Left renal cortex interstitium (tissue), 4 donors: ENCODE results near the gene ABHD4. TPM values are rescaled to one million over a fixed set of nuclear protein-coding genes. Genes with fewer than 3 reads are reported as not detected.
"Not testable (repeated sequence)": the region's sequence is repeated elsewhere in the genome, so short reads cannot be mapped to it uniquely, and the experiment has no call there.

Source experiments
- DNase-seq, 4 donors: peaks; one replicate each; pipeline ENCODE4 v3.0.0-alpha.2; 2013; ENCODE audit warnings: low read depth in 4 of 4, low spot score in 2 of 4, missing footprints in 1 of 4
- polyA plus RNA-seq, 4 donors: library from polyadenylated mRNA; unstranded; fragments of 120-200 nt; gene quantifications; one replicate each; pipeline ENCODE4 v1.2.1, GENCODE V29; 2013; ENCODE audit not compliant: insufficient read length in 4 of 4

Gene ABHD4
- polyA plus RNA-seq, 4 donors = 40.7 to 57.2 (median 50.8) TPM

DNA sequence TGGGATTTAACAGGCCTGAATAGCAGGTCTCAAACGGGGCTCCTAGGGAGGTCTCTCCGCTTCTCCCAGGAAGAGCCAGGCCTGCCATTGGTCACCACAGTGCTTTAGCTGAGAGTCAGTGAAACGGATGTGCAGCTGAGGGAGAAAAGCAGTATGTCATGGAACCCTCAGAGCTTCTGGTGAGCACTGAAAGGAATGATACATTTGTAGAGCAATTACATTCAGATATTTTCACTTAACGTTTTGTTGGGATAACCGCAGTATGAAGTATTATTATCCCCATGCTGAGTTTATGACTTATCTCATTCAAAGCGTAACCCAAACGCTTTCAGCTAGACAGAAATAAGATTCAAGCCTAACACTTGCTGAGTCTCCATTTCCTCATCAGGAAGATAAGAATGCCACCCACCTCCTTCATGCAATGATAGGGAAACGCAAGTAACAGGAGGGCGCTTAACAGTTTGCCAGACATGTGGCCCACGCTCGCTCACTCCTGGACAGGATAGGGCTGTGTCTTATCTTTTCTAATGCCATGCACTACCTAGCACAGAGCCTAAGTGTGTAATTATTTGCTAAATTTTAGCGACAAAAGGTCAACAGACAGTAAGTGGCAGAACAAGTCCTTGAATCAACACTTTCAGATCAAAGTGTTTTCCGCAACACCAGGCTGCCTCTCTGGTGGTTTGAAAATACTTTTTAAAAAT lies 37.3 kb upstream of the ABHD4 start:
- no peak for DNase-seq

DNA sequence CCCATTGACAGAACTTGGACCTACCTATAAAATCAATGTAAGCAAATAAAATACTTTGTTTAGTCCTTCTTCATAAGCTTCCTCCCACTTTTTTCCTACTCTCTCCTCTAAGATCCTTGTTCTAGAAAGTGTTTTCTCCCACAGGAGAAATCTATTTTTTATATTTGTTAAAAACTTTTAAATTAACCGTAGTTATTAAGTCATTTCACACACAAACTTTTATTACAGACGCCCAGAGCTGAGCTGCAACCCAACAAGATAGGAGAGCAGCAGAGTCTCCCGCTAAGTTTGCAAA lies 36.8 kb upstream of the ABHD4 start:
- no peak for DNase-seq

DNA sequence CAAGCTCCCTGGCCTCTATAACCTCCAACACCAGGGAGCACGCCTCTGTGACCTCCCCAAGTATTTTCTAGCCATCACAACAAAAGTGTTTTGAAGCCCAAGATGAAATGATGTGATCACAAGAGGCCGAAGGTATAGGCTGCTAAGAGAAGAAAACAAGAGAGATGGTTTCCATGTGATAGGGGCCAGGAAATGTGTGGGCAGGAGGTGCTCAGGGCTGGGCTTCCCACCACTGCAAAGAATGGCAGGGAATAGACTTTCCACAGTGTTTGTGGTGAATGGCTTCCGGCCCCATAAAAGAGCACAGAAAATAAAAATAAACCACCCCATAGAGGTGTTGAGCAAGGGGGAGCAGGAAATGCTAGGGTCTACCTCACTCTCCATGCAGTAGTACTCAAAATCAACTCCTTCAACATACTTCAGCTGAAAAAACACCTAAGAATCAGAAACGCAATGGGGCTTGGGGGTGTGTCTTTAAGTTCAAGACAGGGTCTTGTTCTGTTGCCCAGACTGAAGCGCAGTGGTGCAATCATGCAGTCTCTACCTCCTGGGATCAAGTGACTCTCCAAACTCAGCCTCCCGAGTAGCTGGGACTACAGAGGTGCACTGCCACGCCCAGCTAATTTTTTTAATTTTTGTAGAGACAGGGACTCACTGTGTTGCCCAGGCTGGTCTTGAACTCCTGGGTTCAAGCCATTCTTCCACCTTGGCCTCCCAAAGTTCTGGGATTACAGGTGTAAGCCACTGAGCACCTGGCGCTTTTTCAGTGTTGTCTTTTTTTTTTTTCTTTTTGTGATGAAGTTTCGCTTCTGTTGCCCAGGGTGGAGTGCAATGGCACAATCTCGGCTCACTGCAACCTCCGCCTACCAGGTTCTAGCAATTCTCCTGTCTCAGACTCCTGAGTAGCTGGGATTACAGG lies 36.2 kb upstream of the ABHD4 start:
- DNase-seq = no peak

DNA sequence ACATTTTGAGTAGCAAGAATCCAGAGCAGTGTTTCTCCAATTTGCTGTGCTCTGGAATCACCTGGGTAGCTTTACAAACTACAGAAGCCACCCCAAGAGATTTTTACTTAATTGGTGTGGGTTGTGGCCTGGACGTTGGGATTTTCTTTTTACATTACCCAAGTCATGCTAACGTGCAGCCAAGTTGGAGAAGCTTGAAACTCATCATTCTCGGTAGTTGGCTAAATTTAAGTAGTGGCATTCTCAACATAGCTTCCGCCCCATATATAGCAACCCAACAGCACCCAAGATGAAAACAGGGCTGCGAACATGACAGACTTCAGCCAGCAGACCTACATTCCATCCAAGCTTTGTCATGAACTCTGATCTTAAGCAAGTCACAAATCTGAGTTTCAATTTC lies 34.1 kb upstream of the ABHD4 start:
- no peak for DNase-seq

DNA sequence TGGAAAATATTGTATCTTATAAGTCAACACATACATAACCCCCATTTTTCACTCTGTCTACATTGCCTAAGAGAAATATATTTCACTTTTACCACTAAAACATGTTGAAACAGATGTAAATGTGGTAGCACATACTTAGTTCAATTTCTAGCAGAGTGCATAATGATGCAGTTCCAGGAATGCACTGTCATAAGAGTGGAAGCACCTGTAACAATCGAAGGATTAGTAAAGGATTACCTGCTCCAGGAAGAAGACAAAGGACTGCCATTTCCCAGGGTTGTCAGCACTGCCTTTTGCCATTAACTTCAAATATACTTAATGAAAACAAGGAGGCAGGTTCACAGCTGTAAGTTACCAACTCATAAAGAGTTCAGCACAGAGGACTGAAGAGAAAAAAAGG lies 33.6 kb upstream of the ABHD4 start:
- no peak for DNase-seq

DNA sequence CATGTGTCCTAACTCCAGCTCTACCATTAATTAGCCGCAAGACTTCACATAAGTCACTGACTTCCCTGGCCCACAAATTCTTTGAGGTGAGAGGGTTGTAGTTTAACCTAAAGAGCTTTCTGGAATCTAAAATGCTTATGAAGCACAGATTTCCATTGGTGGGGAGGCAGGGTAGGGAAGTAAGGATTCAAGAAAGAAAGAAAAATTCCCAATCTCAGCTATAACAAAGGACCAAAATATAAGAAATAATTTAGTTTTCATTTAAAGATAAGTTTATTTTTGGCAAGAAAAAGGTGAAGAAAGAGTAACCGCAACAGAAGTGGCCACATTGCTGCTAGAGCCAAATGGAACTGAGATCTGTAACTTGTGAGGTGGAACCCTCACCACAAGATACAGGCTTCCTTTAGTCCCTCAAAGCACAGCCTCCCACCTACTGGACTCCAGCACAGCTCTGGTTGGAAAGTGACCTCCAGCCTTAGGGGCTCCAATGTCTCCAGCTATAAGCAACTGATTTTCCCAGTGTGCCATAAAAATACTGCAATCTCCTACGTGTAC lies 32.6 kb upstream of the ABHD4 start:
- no peak for DNase-seq

DNA sequence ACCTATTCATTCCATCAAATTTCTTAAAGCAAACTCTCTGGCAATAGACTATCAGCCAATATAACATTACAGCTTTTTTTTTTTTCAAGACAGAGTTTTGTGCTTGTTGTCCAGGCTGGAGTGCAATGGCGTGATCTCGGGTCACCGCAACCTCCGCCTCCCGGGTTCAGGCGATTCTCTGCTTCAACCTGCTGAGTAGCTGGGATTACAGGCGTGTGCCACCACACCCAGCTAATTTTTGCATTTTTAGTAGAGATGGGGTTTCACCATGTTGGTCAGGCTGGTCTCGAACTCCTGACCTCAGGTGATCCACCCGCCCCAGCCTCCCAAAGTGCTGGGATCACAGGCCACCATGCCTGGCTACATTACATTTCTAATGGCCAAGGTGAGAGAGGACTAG lies 31.8 kb upstream of the ABHD4 start:
- not testable (repeated sequence) for DNase-seq

DNA sequence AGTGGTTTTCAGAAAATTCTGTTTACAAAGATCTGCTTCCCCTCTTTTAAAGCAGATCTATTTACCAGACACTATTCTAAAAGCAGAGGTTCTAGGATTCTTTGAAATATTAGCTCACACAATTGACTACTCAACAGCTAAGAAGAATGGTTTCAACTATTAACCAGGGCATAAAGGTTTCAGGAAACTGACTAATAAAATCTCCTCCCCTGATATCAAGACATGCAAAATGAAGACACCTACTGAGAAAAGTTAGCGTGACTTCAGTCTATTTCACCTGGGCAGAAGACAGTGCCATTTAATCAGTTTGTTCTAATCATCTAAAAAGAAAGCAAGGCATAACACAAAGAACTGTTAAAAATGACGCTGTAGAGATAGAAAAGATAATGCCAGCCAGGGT lies 31.3 kb upstream of the ABHD4 start:
- DNase-seq = no peak

DNA sequence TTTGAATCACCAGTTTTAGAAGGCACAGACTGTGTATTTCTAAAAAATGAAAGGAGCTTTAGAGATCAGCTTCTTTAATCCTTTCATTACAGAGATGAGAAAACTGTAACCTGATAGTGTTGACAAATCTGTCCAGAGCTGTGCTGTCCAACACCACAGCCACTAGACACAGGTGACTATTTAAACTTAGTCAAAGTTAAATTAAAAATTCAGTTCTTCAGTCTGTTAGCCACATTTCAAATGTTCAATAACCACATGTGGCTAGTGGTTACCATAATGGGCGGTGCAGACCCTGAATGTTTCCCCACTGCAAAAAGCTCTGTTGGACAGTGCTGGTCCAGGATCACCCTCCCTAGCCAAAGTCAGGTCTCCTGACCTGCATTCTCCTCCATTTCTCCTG lies 30.7 kb upstream of the ABHD4 start:
- no peak for DNase-seq

DNA sequence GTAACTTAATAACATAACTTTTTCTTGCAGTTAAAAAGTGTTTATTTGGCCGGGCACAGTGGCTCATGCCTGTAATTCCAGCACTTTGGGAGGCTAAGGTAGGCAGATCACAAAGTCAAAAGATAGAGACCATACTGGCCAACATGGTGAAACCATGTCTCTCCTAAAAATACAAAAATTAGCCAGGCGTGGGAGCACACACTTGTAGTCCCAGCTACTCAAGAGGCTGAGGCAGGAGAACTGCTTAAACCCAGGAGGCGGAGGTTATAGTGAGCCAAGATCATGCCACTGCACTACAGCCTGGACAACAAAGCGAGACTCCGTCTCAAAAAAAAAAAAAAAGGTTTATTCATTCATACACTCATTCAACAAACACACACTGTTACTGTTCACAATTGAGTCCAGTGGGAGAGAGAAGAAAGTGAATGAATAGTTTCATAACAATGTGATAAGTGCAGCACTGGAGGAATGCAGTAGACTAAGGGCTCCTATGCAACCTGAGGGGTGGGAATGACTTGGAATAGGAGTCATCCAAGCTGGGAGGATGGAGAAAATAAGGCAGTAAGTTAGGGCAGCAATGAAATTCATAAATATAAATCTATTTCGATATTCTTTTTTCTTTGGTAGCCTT lies 28.9 kb upstream of the ABHD4 start:
- DNase-seq = no peak

DNA sequence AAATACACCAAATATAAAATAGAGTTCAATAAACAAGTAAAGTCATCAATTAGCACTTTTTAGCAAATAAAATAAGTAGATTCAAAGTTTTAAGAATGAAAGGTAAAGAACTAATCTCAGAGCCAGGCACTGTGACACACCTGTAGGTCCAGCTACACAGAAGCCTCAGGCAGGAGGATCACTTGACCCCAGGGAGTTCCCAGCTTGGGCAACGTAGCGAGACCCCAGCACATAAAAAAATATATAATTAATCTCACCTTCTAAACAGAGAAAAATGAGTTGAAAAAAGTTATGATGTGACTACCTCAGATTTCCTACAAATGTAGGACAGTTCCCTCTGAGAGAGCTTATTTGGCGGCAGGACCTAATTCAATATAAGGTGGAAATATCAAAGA lies 28.4 kb upstream of the ABHD4 start:
- DNase-seq = no peak

DNA sequence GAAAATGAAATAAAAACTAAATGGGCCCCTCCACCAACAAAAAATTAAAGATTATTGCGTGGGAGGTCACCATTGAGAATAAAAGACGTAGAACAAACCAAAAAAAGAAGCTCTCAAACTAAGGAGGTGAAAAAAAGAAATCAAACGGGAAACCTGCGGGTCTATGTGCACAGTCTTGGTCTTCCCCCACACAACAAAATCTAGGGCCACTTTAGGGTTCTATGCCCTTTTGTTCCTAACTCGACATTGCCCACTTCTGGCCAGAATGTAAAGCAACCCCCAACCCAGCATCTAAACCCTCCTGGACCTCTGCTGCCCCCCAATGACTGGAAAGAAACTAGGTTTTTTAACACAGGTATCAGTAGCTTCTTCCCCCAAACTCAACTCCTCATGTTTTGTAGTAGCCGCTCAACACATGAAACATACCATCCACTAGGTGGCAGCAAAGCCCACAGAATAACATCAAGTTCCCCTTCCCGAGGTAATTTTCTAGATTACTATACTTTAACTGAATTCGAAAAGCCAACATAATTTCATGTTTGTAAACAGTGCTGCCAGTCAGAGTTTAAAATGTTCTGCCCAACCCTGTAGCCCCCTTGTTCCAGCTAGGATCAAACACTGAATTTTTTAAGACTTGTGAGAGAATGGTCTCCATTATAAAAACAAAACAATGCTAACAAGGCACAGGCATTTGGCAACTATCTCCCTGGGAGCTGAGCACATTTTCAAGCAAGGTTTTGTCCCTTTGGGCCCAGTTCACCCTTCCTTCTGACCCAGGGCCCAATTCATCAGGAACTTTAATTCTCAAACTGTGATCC lies 27.8 kb upstream of the ABHD4 start:
- peak in 2 of 4 donors; percentile 76 to 92 for DNase-seq

DNA sequence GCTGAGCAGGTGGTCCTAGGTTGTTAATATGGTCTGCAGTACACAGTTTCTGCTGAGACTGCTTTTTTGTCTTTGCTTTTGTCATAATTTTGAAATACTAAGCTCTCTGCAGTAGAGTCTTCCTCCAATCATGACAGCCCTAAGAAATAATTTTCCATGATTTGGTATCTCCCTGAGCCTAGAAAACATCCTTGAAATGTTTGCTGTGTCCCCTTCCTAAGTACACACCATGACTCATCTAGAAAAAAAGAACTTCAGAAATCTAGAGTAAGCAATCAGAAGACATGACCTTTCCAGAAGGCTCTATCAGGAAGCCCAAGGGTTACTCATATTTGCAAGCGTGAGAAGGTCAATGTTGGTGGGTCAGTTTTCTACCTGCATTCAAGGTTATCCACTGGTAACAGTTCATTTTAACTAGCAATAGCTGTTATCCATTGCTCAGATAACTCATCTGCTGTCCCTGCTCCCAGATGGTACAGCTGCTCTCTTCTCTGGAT lies 25.5 kb upstream of the ABHD4 start:
- no peak for DNase-seq

DNA sequence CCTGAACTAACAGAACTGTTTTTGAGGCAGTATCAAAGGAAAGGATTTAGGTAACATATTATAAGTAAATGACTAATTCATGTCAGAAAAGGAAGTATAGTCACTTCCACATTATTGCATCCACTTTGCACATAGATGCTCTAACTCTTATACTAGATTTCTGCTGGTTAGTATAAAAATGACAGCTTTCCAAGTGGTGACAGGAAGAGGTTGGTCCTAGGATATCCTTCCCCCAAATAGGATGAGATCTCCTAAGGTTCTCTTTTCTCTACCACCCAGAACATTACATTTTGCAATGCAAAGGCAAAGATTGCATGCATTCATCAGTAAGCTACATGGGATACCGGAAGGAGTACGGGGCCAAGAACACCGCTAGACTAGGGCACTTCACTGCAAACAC lies 24.3 kb upstream of the ABHD4 start:
- DNase-seq = no peak

DNA sequence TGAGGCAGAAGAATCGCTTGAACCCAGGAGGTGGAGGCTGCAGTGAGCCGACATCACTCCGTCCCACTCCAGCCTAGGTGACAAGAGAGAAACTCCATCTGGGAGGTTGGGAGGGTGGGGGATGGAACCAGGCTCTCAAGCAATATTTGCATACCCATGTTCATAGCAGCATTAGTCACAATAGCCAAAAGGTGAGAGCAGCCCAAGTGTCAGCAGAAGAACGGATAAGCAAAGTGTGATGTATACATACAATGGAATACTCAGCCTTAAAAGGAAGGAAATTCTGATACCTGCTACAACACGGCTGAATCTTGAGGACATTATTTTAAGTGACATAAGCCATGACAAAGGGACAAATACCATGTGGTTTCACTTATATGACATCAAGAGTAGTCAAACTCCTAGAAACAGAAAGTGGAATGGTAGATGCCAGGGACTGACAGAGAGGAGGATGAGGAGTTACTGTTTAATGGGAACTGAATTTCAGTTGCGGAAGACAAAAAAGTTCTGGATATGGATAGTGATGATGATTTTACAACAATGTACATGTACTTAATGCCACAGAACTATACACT lies 20.7 kb upstream of the ABHD4 start:
- no peak for DNase-seq

DNA sequence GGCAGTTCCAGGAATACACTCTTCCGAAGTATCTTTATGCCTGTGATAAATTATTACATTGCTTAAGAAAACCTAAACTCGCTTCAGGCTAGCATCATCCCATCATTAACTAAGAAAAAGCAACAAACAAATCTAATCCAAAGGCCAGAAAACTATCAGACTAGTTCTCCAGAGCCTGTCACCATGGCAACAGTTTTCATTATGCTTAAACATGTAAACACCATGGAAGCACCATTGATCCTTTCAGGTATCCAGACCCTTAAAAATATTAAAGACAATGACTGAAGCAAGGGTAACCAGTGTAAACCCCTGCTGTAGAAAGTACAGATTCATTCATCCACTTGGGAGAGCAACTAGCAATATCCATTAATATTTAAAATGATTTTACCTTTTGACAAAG lies 18.9 kb upstream of the ABHD4 start:
- no peak for DNase-seq

DNA sequence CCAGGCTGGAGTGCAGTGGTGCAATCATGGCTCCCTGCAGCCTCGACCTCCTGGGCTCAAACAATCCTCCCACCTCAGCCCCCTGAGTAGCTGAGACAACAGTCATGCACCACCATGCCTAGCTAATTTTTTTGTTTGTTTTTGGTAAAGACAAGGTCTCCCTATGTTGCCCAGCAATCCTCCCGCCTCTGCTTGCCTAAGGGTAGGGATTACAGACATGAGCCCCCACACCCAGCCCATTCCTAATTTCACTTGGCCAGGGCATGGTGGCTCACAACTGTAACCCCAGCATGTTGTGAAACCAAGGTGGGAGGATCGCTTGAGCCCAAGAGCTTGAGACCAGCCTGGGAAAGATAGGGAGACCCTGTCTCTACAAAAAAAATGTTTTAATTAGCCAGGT lies 18.2 kb upstream of the ABHD4 start:
- no peak for DNase-seq

DNA sequence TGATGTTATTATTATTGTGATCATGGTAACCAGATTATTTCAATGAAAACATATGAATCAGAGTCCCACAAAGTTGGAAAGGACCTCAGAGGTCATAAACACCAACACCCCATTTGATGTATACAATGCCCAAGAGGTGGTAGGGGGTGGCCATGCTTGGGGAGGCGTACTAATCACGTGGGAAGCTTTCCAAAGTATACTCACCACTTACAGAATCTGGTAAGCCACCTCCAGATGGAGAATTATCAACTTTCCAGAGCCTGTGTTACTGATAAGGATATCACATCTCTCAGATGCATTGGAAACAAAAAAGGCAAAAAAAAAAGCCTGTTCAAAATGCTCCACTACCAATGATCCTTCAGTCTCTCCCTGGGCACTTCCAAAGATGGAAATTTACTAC lies 17.5 kb upstream of the ABHD4 start:
- no peak for DNase-seq

DNA sequence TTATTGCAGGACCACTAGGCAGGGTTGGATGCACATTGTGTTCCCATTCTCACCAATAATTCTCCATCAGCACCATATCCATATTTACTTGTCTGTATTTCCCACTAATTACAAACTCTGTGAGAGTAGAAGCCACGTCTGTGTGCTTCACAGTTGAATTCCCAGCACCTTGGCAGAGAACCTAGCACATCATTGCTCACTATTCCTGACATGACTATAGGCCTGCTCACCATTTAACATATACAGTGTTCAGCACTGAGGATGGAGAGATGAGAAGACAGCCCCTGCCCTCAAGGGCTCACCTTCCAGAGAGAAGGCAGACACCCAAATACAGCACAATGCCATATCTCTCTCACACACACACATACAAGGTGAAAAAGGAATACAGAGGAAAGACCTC lies 14.1 kb upstream of the ABHD4 start:
- no peak for DNase-seq

DNA sequence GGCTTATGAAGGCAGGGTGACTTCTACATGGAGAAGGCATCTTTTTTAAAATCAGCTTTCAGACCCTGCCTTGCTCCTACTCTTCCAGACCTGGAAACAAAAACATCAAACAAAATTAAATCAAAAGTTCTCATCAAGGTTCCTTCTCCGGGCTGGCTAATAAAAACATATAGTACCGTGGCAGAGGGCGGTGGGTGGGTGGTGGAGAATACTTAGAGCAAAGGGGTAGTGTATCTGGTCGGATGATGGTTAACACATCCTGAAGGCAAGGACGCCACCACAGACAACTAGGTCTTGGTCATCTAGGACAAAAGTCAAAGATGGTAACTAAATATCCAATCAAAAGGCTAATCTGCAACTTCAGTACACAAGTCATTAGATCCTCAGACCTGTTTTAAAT lies 10.9 kb upstream of the ABHD4 start:
- DNase-seq = no peak
